Measurements from ENCODE around the gene CCDC167. TPM values are rescaled to one million over a fixed set of nuclear protein-coding genes. Genes with fewer than 3 reads are reported as not detected.

CCDC167 gene
- total RNA-seq, 1 experiment from 2014 or later, result 27.8 TPM

DNA sequence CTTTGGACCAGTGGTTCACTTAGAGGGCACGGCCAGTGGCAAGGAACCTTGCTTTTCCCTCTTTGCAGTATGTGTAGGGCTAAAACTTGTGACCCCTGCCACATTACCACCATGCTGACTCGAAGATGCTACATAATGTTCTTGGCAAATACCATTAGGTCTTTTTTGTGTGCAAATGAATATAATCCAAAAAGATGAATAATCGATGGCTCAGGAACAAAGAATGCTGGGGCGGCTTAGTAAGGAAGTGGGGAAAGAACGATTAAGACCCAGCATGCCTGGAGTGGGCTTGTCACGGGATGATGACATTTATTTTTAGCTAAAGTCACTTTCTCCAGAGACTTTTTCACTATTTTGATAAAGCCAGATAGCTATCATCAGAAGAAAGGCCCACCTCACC is 43.6 kb downstream of the CCDC167 start:
- CTCF ChIA-PET, result no interaction called here
- H3K4me2 ChIP-seq (ENCODE audit: low read length), result no peak overlapping the region

More for the DNA sequence above, 43.6 kb downstream of the CCDC167 start:
- Histone ChIP-seq H4K20me1 (ENCODE audit: insufficient read depth) (no peaks in the 10 kb centered on the region), H2AFZ (ENCODE audit: low read depth, low read length, poor library complexity, severe bottlenecking) (no peak overlapping the region), H3K4me3 (replicated peaks in 1 of 2; ENCODE audit: low read depth in 1 of 2, low read length in 2 of 2) (no peak overlapping the region), H3K9ac (ENCODE audit: low read length) (no peak overlapping the region), H3K36me3 (ENCODE audit: control insufficient read depth in 1 of 2, insufficient read depth in 2 of 2, low read length in 2 of 2) (peaks cover 12 to 24% of the 10 kb centered on the region in 2 experiments; a peak in 3 of 4 replicates), H3K4me1 (ENCODE audit: control insufficient read depth in 1 of 2, insufficient read depth in 2 of 2, low read length in 2 of 2) (no peaks in the 10 kb centered on the region), H3K27ac (ENCODE audit: low read depth, low read length) (no peak overlapping the region), H3K9me3 (ENCODE audit: control insufficient read depth in 1 of 2, insufficient read depth in 1 of 2, low read depth in 1 of 2, low read length in 2 of 2) (no peaks in the 10 kb centered on the region), H3K9me2 (ENCODE audit: insufficient read depth) (no peaks in the 10 kb centered on the region), H3K79me2 (ENCODE audit: insufficient read depth, low read length) (no peaks in the 10 kb centered on the region), H3K27me3 (ENCODE audit: insufficient read depth, low read length) (no peaks in the 10 kb centered on the region)
- RAD21 ChIA-PET (ENCODE audit: low non-redundant PET in 1 of 2, low total read pairs in 2 of 2, uncharacterized antibody in 2 of 2, unreplicated experiment in 2 of 2), result no interaction called here
- BruUV-seq (replicated peaks), result no TSS peak
- DNase-seq (ENCODE audit: low read depth, low spot score) (no peak), ATAC-seq (no peak)
- TF ChIP-seq, protein P1, sequence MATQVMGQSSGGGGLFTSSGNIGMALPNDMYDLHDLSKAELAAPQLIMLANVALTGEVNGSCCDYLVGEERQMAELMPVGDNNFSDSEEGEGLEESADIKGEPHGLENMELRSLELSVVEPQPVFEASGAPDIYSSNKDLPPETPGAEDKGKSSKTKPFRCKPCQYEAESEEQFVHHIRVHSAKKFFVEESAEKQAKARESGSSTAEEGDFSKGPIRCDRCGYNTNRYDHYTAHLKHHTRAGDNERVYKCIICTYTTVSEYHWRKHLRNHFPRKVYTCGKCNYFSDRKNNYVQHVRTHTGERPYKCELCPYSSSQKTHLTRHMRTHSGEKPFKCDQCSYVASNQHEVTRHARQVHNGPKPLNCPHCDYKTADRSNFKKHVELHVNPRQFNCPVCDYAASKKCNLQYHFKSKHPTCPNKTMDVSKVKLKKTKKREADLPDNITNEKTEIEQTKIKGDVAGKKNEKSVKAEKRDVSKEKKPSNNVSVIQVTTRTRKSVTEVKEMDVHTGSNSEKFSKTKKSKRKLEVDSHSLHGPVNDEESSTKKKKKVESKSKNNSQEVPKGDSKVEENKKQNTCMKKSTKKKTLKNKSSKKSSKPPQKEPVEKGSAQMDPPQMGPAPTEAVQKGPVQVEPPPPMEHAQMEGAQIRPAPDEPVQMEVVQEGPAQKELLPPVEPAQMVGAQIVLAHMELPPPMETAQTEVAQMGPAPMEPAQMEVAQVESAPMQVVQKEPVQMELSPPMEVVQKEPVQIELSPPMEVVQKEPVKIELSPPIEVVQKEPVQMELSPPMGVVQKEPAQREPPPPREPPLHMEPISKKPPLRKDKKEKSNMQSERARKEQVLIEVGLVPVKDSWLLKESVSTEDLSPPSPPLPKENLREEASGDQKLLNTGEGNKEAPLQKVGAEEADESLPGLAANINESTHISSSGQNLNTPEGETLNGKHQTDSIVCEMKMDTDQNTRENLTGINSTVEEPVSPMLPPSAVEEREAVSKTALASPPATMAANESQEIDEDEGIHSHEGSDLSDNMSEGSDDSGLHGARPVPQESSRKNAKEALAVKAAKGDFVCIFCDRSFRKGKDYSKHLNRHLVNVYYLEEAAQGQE (IDR thresholded peaks at IDR 0.05; ENCODE audit: low read depth), result no peak
- TF ChIP-seq ZNF274 (IDR thresholded peaks at IDR 0.05; ENCODE audit: low read depth, low read length) (no peak), RAD21 (IDR thresholded peaks at IDR 0.05; ENCODE audit: low read depth) (no peak), SRF (IDR thresholded peaks at IDR 0.05; ENCODE audit: low read depth) (no peak), EZH2 (IDR thresholded peaks at IDR 0.05) (no peak), POLR2AphosphoS5 (IDR thresholded peaks at IDR 0.05; ENCODE audit: low read depth, low read length) (no peak), SP1 (IDR thresholded peaks at IDR 0.05; ENCODE audit: low read depth) (no peak)
- TF ChIP-seq, protein P2, sequence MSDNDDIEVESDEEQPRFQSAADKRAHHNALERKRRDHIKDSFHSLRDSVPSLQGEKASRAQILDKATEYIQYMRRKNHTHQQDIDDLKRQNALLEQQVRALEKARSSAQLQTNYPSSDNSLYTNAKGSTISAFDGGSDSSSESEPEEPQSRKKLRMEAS (IDR thresholded peaks at IDR 0.05), result no peak
- TF ChIP-seq, protein P3, sequence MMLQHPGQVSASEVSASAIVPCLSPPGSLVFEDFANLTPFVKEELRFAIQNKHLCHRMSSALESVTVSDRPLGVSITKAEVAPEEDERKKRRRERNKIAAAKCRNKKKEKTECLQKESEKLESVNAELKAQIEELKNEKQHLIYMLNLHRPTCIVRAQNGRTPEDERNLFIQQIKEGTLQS (IDR thresholded peaks at IDR 0.05), result no peak
- intact Hi-C loops (cut with micrococcal nuclease), result no loop called here
- POLR2A ChIA-PET, result no interaction called here
